IPS-NIHi11 (cell line): ENCODE results near the gene PRR12.

Experiments used
- DNase-seq: peaks from one replicate; pipeline ENCODE4 v3.0.0; 2012; ENCODE audit warnings: mixed read lengths, low spot score

The PRR12 gene

DNA sequence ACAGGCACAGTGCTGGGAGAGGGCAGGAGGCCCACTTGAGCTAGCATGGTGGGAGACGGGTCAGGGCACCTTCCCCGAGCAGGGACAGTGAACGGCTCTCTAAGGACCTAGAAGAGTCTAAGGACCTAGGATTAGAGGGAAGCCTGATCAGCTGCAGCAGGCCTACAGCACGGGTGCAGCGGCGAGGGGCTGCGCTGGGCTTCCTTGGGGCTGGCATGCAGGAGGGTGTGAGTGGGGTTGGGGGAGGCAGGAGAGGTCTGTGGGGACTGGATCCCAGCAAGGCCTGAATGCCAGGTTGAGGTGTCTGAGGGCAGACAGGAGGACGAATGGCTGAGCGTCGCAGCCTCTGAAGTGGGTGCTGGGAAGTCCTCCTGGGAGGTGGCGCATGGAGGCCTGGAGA is 54.6 kb downstream of the PRR12 start:
- no peak for DNase-seq

DNA sequence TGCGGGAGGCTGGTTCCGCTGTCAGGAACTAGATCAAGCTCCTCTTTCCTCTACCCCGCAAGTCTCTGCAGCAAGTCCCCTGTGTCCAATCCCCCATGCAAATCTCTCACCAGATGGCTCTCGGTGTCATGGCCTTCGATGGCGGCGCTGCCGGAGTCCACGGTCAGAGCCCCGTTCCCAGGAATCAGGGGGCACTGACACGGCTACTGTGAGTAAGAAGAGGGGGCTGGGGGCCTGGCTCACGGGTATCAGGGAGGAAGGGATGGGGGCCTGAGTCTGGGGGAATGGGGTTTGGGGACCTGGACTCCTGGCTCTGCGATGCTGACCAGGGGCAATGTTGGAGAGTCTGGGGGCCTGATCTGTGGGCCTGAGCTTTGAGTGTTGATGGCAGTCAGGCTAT is 55.0 kb downstream of the PRR12 start:
- DNase-seq, result no peak

DNA sequence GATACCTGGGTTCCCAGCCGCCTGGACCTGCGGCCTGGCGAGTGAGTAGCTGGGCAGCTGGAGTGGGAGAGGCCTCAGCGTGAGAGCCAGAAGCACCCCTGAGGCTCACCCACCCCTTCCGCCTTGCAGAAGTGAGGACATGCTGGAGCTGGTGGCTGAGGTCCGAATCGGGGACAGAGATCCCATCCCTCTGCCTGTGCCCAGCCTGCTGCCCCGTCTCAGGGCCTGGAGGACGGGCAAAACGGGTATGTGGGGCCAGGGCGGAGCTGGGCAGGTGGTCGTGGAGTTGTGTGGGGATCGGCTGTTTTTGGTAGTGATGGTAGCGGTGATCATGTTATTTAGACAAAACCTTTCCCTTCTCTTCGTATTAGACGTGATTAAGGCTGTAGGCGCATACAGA is 55.6 kb downstream of the PRR12 start:
- no peak for DNase-seq

DNA sequence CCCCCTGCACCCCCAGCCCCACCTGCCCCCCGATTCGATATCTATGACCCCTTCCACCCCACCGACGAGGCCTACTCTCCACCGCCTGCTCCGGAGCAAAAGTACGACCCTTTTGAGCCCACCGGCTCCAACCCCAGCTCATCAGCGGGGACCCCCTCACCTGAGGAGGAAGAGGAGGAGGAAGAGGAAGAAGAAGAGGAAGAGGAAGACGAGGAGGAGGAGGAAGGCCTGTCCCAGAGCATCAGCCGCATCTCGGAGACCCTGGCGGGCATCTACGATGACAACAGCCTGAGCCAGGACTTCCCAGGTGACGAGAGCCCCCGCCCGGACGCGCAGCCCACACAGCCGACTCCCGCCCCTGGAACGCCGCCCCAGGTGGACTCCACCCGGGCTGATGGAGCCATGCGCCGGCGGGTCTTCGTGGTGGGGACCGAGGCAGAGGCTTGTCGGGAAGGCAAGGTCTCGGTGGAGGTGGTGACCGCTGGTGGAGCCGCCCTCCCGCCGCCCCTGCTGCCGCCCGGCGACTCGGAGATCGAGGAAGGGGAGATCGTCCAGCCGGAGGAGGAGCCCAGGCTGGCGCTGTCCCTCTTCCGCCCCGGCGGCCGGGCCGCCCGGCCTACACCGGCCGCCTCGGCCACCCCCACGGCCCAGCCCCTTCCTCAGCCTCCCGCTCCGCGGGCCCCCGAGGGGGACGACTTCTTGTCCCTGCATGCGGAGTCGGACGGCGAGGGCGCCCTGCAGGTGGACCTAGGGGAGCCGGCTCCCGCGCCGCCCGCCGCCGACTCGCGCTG is 60.2 kb downstream of the PRR12 start:
- no peak for DNase-seq

DNA sequence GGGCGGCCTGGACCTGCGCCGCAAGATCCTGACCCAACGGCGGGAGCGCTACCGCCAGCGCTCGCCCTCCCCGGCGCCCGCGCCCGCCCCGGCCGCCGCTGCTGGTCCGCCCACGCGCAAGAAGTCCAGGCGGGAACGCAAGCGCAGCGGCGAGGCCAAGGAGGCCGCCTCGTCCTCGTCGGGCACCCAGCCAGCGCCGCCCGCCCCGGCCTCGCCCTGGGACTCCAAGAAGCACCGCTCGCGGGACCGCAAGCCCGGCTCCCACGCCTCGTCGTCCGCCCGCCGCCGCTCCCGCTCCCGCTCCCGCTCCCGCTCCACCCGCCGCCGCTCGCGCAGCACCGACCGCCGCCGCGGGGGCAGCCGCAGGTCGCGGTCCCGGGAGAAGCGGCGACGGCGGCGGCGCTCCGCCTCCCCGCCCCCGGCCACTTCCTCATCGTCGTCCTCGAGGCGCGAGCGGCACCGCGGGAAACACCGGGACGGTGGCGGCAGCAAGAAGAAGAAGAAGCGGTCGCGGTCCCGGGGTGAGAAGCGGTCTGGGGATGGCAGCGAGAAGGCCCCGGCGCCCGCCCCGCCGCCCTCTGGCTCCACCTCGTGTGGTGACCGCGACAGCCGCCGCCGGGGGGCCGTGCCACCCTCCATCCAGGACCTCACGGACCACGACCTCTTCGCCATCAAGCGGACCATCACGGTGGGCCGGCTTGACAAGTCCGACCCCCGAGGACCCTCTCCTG is 61.0 kb downstream of the PRR12 start:
- no peak for DNase-seq

DNA sequence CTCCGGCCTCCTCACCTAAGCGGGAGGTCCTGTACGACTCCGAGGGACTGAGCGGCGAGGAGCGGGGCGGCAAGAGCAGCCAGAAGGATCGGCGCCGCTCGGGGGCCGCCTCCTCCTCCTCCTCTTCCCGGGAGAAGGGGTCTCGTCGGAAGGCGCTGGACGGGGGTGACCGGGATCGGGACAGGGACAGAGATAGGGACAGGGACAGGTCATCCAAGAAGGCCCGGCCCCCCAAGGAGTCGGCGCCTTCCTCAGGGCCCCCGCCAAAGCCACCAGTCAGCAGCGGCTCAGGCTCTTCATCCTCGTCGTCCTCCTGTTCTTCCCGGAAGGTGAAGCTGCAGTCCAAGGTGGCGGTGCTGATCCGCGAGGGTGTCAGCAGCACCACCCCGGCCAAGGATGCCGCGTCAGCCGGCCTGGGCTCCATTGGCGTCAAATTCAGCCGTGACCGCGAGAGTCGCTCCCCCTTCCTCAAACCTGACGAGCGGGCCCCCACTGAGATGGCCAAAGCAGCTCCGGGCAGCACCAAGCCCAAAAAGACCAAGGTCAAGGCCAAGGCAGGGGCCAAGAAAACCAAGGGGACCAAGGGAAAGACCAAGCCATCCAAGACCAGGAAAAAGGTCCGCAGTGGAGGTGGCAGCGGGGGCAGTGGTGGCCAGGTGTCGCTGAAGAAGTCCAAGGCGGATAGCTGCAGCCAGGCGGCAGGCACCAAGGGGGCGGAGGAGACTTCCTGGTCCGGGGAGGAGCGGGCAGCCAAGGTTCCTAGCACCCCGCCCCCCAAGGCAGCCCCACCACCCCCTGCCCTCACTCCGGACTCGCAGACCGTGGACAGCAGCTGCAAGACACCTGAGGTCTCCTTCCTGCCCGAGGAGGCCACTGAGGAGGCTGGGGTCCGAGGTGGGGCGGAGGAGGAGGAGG is 61.8 kb downstream of the PRR12 start:
- DNase-seq, result no peak

DNA sequence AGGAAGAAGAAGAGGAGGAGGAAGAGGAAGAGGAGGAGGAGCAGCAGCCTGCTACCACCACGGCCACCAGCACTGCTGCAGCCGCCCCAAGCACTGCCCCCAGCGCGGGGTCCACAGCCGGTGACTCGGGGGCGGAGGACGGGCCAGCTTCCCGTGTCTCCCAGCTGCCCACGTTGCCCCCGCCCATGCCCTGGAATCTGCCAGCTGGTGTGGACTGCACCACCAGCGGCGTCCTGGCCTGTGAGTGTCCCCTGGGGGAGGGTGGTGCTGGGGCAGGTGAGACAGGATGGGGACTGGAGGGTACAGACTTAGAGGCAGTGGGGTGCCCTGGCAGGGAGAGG is 62.5 kb downstream of the PRR12 start:
- no peak for DNase-seq

DNA sequence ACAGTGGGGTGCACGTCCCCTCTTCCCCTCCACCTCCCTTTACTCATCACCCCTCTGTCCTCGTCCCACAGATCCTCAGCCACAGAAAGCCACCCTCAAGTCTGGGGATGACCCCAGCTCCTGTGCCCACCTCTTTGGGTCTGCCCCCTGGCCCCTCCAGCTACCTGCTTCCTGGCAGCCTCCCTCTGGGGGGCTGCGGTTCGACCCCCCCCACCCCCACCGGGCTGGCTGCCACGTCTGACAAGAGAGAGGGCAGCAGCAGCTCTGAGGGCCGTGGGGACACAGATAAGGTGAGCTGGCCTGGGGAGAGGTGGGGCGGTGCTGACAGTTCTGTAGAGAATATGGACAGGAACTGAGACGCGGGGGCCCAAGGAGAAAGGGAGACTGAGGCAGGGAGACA is 63.6 kb downstream of the PRR12 start:
- DNase-seq, result no peak

DNA sequence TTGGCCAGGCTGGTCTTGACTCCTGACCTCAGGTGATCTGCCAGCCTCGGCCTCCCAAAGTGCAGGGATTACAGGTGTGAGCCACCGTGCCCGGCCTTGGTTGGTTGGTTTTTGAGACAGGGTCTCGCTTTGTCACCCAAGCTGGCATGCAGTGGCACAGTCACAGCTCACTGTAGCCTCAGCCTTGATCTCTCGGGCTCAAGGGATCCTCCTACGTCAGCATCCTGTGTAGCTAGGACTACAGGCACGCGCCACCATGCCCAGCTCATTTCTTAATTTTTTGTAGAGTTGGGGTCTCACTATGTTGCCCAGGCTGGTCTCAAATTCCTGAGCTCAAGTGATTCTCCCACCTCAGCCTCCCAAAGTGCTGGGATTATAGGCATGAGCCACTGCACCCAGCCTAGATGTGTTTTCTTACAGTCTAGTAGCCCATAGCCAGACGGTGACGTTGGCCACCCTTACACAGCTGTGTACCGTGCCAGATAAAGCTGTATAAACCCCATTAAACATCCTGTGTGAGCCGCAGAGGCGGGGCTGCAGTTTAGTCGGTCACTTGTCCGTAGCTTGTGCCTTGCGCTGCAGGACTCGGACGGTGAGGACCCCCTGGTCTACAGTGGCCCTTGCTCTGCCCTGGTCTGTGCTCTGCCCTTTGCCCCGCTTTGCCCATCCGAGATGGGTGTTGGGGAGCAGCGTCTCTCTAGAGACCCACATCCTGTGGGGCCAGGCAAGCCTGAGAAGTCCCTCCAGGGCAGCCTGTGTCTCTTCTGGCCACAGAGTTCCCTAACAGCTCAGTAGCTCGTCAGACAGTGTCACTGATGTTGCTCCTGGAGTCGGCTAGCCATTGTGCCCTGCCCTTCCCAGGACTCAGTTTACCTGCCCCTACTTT is 64.8 kb downstream of the PRR12 start:
- no peak for DNase-seq

DNA sequence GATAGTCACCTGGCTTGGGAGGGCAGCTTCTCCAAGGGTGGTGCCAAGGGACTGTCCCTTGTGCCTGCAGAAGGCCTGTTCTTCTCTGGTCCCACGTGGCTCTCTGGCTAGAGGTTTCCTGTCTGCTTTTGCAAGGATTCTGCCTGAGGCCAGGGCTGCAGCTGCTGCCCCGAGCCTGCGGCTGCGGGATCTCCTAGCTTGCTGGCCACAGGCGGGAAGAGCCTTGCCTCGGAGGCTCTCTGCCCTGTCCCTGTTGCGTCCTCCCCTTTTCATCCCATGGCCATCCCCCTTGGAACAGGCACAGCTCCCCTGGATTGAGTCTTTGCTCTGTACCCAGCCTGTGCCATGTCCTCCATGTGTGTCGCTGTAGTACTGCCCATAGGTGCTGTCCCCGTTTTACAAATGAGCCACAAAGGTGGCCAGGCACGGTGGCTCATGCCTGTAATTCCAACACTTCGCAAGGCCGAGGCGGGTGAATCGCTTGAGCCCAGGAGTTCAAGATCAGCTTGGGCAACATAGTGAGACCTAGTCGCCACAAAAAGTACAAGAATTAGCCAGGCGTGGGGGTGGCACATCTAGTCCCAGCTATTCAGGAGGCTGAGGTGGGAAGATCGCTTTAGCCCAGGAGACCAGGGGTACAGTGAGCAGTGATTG is 65.6 kb downstream of the PRR12 start:
- no peak for DNase-seq

DNA sequence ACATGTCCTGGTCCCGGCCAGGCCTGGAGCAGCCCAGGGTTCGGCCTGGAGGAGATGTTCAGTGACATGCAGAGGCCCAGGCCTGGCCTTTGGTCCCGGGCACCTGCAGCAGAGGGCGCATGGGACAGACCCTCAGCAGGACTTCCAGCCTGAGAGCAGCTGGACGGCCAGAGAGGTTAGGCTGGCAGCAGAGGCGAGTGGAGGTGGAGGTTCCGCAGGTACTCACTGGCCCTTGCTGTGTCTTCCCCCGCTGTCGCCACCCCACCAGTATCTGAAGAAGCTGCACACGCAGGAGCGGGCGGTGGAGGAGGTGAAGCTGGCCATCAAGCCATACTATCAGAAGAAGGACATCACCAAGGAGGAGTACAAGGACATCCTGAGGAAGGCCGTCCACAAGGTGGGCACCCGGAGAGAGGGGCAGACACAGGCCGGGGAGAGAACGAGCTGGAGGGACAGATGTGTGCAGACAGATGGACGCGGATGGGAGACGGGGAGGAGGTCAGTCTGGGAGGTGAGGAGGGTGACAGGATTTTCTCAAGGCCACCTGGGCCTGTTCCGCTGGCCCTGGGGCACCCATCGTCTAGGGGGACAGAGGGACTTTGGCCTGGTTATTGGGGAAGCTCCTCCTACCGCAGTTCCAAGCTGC is 66.6 kb downstream of the PRR12 start:
- DNase-seq, result peak; percentile 8

DNA sequence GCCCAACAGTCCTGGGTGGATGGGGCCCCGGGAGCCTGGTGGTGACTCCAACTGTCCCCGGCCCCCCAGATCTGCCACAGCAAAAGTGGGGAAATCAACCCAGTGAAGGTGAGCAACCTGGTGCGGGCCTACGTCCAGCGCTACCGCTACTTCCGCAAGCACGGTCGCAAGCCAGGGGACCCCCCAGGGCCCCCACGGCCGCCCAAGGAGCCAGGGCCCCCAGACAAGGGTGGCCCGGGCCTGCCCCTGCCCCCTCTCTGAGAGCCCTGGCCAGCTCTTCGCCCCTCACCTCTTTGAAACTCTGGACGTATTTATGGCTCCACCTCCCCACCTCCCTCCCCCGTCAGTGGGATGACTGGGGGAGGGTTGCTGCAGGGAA is 67.1 kb downstream of the PRR12 start:
- peak; percentile 17 for DNase-seq

DNA sequence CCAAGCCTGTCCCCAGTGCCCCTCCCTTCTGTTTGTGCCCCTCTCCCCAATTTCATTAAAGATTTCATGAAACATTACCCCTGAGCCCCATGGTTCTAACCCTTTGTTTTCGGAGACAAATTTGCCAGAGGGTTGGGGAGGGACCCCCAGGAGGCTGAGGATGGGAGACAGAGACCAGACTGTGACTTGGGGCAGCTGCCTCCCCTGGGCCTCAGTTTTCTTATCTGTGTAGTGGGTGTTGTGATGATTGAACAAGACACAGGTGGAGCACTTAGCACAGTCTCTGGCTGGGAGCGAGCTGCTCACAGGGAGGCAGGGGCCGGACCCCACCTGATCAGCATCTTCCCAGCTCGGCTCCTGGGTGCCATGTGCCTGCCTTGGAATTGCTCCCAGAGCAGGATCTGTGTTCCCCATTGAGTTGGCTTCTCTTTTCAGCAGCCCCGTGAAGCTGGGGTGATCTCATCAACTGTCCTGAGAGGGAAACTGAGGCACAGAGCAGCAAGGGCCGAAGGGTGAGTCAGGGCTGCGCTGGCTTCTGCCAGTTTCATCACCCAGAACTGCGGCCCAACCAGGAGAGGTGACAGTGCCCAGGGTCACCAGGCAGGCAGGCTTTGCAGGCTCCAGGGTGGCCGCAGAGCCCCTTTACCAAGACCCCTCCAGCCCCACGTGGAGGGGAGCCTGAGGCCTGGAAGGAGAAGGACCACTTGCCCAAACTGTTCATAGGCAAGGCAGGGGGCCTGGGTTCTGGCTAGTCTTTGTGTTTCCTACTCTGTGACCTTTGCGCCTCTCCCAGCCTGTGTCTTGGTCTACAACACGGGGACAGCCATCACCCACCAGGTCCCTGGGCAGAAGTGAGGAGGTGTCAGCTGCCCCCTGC is 67.8 kb downstream of the PRR12 start:
- peak; percentile 9 for DNase-seq

DNA sequence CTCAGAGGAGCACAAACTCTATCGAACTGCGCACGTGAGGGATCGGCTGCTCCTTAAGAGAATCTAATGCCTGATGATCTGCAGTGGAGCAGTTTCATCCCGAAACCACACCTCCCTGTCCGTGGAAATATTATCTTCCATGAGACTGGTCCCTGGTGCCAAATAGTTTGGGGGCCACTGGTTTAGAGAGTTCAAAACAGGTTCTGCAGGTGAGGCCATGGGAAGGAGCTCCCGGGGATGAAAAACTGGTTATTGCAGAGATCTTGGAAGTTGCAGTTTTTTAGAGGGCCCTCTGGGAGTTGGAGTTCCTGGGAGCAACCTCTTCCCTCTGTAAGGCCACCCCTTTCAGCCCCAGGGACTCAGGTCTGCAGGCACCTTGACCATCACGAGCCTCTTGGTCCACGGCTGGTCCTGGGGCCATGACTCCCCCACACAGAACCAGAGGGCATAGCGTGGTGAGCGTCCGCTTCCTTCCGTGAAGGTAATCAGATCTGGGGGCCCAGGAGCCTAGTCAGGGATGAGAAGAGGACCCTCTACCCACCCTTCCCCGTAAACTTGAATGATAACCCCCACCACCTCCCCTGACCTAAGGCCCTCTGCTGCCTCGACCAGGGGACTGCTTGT is 69.5 kb downstream of the PRR12 start:
- DNase-seq, result peak; percentile 2

DNA sequence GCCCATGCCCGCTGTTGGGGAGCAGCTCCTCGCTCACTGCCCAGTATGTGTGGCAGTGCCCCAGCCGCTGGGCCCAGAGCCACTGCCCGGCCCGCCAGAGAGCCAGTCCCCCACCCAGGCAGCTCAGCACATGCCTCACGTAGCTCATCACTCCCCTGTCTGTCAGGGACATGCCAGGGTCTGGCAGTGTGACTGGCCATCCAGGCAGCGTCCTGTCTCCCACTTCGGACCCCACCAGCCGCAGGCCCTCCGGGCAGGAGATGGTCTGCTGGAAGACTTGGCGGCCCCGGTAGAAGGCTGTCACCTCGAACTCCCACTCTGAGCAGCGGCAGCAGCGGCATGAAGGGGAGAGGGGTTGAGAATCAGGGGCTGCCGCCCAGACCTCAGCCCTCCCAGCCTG is 71.0 kb downstream of the PRR12 start:
- DNase-seq, result peak; percentile 7

DNA sequence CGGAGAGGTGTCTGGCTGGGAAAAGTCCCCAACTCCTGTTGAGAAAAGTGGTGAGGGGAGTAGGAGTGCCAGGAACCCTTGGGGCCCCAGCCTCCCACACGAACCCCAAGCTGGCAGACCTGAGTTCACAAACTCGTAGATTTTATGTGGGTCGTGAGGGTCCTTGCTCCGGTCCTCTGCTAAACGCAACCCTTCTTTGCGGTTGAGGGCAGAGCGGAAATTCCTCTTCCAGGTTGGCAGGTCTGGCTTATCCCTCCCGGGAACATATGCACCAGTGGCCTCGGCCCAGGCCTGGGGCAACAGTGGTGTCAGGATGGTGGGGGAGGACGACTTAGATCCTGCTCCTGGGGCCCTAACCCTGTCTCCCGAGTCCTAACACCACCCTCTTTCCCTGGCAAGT is 72.2 kb downstream of the PRR12 start:
- DNase-seq, result peak; percentile 9

DNA sequence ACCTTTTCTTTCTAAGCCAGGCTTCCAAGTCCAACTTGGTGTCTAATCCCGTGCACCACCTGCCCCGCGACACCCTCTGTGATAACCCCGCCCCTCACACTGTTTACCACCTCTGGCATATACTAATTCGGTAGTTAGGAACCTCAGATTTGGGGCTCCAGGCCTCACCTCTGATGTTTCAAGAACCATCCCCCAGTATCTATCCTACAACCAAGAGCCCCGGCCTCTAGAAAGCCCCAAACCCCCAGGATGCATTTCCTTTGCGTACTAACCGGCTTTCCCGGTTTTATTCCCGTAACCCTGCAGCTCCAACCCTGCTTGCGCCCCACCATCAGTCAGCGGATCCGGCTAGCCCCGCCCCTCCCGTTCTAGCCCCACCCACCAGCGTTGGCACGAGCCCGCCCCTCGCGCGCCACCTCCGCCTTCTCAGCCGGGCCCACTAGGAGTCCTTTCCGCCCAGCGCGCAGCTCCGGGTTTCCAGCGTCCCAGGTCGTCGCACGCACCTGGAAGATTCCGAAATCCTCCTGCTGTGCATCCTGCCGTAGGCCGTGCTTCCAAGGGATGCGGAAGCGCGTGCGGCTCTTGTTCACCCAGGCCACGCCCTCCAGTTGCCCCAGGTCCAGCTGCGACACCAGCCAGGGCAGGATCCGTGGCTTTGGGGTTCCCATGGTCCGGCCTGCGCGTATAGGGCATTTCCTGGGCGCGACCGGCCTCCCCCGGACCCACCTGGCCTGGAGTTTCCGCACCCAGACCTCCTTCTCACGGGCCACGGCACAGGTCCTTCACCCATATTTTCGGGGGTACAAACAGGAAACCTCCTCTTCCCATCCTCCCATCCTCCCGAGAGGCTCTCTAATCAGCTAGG is 73.4 kb downstream of the PRR12 start:
- DNase-seq, result peak; percentile 92

DNA sequence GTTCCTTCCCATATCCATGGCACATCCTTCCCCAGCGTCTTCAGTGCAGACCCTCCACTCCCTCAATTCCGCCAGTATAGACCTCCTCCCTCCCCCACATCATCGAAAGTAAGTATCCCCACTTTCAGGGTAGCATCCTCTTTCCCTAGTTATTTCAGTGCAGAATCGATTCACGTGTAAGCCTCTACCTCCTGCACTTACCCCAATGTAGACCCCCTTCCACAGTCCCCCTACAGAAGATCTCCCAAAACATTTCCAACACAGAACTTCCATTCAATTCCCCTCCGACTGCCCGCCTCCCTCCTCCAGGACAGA is 74.0 kb downstream of the PRR12 start:
- DNase-seq, result no peak
